GM18511 (cell line): ENCODE measurements around the gene SYT17.

Experiments used
- ATAC-seq: cut with Tn5 transposase; IDR thresholded peaks from one replicate; pipeline ENCODE4 v1.9.1; 2021; ENCODE audit warnings: mild to moderate bottlenecking, moderate library complexity; ENCODE audit not compliant: unreplicated experiment

Gene SYT17

GRCh38 chr16:19242987-19243575 lies 75.0 kb downstream of the SYT17 start:
- ATAC-seq: no peak

- no peak for ATAC-seq
Observed at GRCh38 chr16:19245326-19245925, 77.4 kb downstream of the SYT17 start.

GRCh38 chr16:19252904-19253303 lies 84.9 kb downstream of the SYT17 start:
- no peak for ATAC-seq

DNA sequence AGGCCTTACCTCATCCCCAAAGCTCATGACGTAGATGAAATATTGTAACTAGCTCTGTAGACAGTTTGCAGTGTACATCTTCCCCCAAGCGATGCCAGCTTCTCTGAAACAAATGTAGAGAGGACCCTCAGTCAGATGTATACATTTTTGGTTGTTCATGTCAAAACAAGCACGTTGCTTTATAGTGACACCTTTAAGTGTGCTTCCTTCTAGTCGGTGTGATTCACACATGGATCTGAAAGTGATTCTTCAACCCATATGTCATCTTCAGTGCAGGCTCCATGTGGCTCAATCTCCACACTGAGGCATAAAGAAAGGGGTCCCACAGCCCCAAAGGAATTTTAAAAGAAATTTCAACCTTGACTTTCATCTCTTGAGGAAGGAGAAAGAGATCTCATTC lies 86.6 kb downstream of the SYT17 start:
- no peak for ATAC-seq

GRCh38 chr16:19264123-19264673 lies 96.2 kb downstream of the SYT17 start:
- ATAC-seq: no peak

GRCh38 chr16:19265380-19265930 lies 97.4 kb downstream of the SYT17 start:
- no peak for ATAC-seq

- no peak for ATAC-seq
Observed at GRCh38 chr16:19266774-19267173, 98.7 kb downstream of the SYT17 start.

GRCh38 chr16:19269098-19269497 lies 101.1 kb downstream of the SYT17 start:
- no peak for ATAC-seq

GRCh38 chr16:19274165-19274797 lies 106.2 kb downstream of the SYT17 start:
- ATAC-seq: no peak

DNA sequence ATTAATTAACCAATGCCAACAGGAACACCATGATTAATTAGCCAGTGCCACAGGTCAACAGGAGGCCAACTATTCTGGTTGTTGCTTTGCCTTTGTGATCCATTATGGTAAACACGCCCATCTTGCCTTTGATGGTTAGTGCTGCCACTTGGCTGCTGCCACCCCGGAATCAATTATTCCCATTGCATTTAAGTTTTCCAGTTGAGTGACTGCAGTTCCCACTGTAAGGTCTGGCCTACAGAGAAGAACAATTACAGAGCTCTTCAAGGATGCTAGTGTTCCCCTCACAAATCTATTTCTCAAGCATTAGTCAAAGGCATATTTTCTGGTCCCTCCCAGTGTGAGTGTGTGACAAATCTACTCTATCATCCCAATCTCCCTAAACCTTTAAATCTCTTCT lies 110.4 kb downstream of the SYT17 start:
- no peak for ATAC-seq

DNA sequence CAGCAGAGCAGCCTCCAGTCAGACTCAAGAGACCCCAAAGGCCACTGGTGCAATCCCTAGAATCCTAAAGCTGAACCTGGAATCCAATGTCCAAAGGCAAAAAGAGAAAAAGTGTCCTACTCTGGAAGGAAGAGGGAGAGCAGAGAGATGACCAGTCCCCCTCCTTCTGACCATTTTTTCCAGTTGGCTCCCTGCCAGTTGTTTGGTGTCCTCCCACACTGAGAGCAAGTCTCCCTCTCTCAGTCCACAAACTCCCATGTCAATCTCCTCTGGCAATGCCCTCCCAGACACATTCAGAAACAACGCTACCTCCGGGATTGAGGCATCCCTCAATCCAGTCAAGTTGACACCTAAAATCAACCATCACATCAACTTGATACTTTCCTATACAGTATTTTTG lies 113.2 kb downstream of the SYT17 start:
- no peak for ATAC-seq

DNA sequence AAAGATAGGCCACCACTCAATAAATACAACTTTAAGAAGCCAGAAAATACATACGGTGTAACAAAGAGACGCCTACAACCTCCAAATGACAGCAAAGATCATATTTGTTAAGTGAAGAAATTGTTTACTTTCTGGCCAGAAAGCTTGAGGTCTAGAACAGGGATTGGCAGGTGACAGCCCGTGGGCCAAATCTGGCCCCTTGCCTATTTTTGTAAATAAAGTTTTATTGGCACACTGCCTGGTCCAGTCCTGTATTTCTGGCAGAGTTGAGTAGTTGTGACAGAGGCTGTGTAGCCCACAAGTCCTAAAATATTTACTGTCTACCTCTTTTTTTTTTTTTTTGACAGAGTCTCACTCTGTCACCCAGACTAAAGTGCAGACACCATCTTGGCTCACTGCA lies 114.1 kb downstream of the SYT17 start:
- no peak for ATAC-seq

DNA sequence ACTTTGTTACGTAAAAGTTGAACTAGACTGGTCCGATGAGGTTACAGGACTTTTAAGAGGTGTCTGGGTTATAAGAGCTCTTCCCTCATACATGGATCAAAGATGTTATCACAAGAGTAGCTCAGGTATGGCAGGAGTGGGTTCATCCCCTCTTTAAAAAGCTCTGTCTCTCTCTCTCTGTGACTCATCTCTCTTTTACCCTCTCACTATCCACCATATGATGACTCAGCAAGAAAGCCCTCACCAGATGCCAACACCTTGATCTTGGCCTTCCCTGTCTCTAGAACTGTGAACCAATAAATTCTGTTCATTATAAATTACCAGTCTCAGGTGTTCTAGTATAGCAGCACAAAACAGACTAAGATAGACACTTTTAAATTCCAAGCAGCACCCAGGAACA lies 115.6 kb downstream of the SYT17 start:
- no peak for ATAC-seq

- ATAC-seq: no peak
Observed at GRCh38 chr16:19284207-19284606, 116.2 kb downstream of the SYT17 start.

- no peak for ATAC-seq
Observed at GRCh38 chr16:19285431-19285830, 117.4 kb downstream of the SYT17 start, which contains the start of gene CLEC19A. CLEC19A (plus strand) TSS chr16:19285731; CDS start chr16:19285852, 121 bp downstream.

DNA sequence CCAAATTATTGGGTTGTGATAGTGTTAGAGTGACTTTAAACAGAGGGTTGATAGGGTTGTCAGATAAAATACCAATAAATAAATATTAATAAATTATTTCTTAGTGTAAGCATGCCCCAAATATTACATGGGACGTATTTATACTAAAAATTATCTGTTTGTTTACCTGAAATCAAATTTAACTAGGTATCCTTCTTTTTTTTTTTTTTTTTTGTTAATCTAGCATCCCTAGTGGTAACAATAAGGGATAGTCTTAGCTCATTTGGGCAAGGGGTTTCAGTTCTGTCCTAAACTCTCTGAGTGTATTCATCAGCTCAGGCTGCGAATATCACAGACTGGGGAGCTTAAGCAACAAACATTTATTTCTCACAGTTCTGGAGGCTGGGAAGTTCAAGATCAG lies 118.8 kb downstream of the SYT17 start:
- ATAC-seq: no peak

DNA sequence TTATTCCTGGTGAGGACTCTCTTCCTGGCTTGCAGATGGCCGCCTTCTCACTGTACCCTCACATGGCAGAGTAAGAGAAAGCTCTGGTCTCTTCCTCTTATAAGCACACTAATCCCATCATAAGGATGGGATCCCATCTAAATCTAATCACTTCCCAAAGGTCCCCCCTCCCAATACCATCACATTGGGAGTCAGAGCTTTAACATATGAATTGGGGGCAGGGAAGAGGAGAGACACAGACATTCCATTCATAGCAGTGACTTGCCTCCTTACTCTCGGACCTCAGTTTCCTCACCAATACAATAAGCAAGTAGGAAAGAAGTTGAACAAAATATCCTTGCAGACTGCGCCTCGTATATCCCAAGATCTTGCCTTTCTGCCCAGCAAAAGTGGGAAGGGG lies 119.2 kb downstream of the SYT17 start:
- no peak for ATAC-seq

DNA sequence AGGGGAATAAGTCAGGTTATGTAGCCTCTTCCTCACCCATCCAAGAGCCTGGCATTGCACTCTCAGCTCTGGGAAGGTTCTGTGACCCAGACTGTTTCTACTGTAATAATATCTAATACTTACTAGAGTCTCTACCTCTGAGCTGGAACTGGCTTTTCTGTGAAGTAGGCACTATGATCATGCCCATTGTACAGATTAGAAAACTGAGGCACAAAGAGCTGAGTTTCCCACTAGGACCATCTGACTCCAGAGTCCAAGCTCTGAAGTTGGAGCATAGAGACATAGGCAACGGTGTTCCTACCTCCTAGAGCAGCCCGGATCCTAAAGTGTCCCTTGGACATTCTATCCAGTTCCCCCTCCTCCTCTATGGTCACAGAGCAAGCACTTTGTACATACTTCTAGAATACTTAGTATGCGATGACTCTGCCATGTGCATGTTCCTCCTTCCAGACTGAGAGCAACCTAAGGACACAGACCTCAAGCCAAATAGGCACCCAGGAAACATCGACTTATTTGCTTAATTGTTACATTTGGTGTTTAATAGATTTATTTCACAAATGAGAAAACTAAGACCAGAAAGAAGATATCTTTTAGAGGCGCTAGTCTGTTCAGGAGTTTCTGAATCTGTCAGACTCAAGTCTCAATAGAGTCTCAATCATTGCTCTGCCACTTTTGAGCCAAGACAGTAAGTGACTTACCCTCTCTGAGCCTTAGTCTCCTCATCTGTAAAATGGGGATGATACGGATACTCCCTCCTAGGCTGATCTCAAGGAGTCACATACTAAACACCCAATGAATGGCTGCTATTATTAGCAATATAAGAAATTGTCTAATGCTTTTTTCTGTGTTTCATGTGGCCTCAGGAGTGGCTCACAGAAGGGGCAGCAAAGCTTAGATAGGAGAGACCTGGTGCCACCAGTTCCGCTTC lies 121.1 kb downstream of the SYT17 start:
- ATAC-seq: no peak

DNA sequence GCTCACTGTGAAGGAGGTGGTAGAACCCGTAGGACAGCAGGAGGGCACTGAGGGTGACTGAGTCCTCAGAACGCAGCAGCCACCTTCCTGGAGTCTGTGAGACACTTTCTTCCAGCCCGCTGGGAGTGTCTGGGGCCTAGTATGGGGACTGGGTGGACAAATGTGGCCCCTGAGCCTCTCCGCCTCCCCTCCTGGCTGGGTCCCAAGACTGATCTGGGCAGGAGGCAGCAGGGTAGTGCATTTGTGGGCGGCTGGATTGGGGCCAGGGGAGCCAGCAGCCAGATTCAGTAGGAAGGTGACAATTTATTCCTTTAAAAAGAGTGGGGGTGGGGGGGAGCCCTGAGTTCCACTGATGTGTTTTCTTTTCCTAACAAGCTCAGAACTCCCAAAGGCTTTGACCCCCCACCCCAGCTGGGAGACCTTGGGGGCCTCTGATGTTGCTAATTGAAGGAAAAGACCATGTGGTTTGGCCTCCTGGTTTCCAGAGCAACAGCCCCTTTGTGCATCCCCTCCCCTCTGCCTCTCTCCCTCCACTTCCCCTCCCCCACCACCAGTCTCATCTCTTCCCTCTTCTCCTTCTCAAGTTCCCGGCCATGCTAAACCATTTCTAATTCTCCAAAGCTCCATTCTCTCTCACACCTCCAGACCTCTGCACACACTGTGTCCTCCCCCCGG lies 121.9 kb downstream of the SYT17 start:
- no peak for ATAC-seq

DNA sequence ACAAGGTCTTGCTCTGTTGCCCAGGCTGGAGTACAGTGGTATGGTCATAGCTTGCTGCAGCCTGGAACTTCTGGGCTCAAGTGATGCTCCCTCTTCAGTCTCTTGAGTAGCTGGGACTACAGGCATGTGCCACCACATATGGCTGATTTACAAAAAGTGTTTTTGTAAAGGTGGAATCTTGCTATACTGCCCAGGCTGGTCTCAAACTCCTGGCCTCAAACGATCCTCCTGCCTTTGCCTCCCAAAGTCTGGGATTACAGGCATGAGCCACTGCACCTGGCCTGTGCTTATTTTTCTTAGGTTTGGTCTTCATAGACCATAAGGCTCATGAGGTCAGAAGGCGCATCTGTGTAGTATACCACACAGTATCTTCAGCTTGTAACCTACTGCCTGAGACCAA lies 122.8 kb downstream of the SYT17 start:
- ATAC-seq: no peak
